NB4 (cell line): Measurements from ENCODE around the gene KMT2C.

Source experiments
- TF ChIP-seq, protein P1 (sequence below): IDR thresholded peaks from one replicate; pipeline ENCODE4 v1.5.1; 2012; ENCODE audit warnings: low read depth, low read length
- TF ChIP-seq, protein P2 (sequence below): IDR thresholded peaks from 2 replicates; pipeline ENCODE4 v1.6.1; 2011; ENCODE audit warnings: low read depth, low read length

DNA sequence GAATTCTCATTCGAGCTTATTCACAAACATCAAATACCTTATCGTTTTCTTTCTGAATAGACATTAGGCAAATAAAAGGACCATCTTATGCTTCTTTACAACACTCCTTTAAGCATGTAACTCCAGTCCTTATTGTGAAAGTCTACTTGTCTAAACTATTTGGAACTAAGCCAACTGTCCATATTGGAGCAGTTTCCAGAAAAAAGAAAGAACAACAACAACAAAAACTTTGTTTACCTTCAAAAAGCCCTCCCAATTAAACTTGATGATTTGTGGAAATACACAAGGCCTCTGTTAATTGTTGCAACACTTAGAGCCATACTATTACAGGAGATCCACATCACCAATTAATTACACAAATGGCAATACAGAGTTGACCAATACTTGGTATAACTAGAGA, 246.7 kb downstream of the KMT2C start:
- TF ChIP-seq, protein P1, sequence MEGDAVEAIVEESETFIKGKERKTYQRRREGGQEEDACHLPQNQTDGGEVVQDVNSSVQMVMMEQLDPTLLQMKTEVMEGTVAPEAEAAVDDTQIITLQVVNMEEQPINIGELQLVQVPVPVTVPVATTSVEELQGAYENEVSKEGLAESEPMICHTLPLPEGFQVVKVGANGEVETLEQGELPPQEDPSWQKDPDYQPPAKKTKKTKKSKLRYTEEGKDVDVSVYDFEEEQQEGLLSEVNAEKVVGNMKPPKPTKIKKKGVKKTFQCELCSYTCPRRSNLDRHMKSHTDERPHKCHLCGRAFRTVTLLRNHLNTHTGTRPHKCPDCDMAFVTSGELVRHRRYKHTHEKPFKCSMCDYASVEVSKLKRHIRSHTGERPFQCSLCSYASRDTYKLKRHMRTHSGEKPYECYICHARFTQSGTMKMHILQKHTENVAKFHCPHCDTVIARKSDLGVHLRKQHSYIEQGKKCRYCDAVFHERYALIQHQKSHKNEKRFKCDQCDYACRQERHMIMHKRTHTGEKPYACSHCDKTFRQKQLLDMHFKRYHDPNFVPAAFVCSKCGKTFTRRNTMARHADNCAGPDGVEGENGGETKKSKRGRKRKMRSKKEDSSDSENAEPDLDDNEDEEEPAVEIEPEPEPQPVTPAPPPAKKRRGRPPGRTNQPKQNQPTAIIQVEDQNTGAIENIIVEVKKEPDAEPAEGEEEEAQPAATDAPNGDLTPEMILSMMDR = no peak
- TF ChIP-seq, protein P2, sequence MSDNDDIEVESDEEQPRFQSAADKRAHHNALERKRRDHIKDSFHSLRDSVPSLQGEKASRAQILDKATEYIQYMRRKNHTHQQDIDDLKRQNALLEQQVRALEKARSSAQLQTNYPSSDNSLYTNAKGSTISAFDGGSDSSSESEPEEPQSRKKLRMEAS = no peak
